OCI-M1 (cell line): Measurements from ENCODE around the gene HSD3B7.

Experiments
- DNase-seq: peaks from one replicate; lab custom pipeline; 2025; lab: John Stamatoyannopoulos, UW

HSD3B7 gene

DNA sequence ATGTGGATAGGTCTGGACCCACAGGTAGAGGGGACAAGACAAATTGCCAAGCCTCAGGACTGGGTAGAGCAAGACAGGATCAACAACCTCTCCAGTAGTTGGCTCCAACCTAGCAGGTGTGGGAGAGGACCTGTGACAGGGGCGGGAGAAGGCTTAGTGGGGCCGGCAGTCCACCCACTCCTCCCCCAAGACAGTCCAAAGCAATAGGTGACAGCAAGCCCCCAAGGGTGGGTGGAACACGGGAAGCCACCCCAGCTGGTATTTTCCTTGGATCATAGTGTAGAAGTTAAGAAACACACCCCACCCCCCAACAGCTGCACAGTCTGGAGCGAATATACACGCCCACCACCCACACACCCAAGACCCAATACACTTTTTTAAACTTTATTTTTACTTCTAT lies 44.3 kb downstream of the HSD3B7 start:
- DNase-seq, result no peak

DNA sequence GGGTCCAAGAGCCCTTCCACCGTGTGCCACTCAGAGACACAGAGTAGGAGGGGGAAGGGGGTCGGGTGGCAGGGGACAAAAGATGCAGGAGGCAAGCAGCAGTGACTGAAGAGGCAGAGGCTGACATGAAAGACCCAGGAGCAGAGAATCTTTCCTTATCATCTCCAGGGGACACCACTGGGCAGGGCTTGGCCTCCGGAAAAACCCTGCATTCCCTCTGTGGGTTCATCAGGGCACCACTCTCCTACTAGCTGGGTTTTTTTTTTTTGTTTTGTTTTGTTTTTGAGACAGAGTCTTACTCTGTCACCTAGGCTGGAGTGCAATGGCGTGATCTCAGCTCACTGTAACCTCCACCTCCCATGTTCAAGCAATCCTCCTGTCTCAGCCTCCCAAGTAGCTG lies 46.3 kb downstream of the HSD3B7 start:
- DNase-seq, result no peak

DNA sequence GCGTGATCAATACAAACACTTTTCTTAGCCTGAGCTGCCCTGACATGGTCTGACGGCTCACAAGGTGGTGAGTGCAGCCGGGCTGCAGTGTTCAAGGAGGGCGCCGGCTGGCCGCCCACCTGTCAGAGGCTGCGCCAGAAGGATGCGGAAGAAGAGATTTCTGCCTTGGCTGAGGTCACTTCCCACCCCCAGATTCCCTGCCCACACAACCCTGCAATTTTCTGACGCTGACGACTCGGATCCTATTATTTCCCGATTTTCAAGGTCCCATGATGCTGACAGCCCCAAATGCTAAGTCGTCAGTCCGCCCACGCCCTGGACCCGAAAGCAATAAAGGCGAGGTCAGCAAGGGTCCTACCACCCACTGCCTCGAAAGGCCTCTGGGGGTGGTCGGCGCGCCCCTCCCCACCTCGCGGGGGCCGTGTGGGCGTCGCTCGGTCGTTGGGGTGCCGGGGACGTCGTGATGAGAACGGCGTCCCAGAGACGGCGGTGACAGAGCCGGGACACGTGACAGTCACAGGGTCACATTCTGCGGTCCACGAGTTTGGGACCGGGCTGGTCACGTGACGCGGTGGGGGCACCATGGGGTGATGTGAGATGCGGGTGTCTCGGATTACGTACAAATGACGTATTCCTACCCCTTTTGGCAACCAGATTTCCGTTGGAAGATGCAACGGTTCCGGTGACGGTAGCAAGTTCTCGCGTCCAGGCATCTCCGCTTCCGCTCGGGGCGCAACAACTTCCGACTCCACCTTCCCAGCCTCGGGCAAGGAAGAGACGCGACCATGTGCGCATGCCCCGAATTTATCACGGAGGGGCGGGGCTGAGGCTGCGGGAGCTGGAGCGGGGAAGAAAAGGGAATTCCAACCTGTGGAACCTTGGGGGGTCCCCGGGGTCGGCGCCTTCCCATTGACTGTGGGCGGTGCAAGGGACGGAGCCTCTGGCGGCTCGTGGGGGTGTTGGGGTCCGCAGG lies 48.0 kb downstream of the HSD3B7 start, which contains the start of gene STX4:
Gene STX4 (plus strand): TSS at position 823 of the 973 bp plus-strand sequence. CDS start 248 bp downstream, outside the sequence.
- DNase-seq, result peak; percentile 98

DNA sequence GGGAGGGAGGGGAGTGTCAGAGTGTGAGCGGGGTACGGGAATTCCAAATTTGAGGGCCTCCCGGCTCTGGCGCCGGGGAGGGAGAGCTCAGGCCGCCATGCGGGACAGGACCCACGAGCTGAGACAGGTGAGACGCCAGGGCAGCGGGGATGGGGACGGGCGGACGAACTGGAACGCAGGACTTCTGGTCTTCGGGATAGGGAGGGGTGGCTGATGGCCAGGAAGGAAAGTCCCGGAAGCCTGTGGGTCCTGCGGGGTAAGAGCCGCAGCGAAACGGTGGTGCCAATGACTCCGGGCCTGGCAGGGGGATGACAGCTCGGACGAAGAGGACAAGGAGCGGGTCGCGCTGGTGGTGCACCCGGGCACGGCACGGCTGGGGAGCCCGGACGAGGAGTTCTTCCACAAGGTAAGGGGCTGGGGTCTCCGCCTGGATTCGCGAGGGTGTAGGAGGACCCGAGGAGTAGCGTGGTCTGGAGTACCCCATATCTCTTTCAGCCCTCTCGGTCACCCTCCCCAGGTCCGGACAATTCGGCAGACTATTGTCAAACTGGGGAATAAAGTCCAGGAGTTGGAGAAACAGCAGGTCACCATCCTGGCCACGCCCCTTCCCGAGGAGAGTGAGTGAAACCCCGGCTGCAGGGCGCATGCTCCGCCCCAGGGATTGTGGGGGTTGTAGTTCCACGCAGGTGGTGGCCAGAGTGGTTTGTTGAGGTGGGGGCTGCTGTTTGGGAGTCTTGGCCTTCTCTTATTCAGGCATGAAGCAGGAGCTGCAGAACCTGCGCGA lies 48.9 kb downstream of the HSD3B7 start:
- peak; percentile 91 for DNase-seq

DNA sequence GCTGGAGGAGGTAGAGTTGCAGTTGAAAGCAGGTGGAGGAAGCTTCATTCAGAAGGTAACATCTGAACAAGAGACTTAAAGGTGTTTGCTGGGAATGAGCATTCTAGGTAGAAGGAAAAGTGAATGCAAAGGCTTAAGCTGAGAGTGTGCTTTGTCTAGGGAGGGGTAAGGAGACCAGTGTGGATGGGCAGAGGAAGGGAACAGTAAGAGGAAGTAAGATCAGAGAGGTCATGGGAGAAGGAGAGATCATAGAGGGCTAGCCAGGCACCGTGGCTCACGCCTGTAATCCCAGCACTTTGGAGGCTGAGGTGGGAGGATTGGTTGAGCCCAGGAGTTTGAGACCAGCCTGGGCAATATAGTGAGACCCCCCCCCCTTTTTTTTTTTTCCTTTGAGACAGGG lies 51.7 kb downstream of the HSD3B7 start:
- DNase-seq, result peak; percentile 35
